ENCODE measurements around the gene TFAM.
"Not testable (repeated sequence)": the region's sequence is repeated elsewhere in the genome, so short reads cannot be mapped to it uniquely, and the experiment has no call there.

Gene TFAM

GRCh38 chr10:58372607-58373441 is 12.4 kb upstream of the TFAM start:
- DNase-seq (ENCODE audit: low spot score) = no peak

GRCh38 chr10:58373442-58373827 is 11.8 kb upstream of the TFAM start:
- no peak for DNase-seq (ENCODE audit: low spot score)

GRCh38 chr10:58382489-58382995 is 2.7 kb upstream of the TFAM start:
- no peak for DNase-seq (ENCODE audit: low spot score)

GRCh38 chr10:58384095-58384494 is 1.1 kb upstream of the TFAM start:
- DNase-seq (ENCODE audit: low spot score) = peak; percentile 67

- no peak for DNase-seq (ENCODE audit: low spot score)
These were observed 639 bp upstream of the TFAM start for GRCh38 chr10:58384544-58384998.

GRCh38 chr10:58385784-58386112 is 538 bp downstream of the TFAM start:
- peak; percentile 17 for DNase-seq (ENCODE audit: low spot score)

- no peak for DNase-seq (ENCODE audit: low spot score)
These were observed 3.8 kb downstream of the TFAM start for GRCh38 chr10:58389024-58389423.

DNA sequence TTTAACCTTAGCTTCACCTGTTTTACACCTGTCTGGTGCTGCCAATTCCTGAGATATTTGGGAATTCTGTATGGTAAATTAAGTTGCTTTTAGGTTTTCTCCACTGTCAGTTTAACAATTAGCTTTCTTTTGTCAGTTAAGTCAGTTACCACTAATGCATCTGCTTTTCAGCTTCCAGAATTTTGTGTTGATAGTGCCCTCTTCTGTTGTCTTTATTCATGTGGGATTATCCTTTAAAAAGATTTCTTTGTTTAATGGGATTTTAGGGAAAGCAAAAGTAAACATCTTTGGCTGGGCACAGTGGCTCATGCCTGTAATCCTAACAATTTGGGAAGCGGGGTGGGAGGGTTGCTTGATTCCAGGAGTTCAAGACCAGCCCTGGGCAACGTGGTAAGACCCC is 8.1 kb downstream of the TFAM start:
- DNase-seq (ENCODE audit: low spot score) = peak; percentile 80

DNA sequence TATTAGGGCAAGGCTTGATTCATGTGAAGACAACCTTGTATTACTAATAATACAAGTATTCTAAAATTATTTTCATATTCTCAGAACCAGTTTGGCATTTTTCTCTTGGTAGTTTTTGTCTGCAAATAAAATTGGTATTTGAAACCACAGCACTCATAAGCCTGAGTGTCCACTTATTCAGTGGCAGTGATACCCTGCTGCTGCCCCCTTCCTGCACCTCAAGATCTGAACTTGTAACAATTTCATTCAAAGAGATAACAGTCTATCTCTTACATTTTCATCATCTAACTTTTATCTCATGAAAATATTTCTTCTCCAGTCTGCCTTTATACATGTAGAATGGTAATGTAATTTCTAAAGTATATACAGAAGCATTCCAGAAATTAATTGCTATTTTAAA is 9.3 kb downstream of the TFAM start:
- DNase-seq (ENCODE audit: low spot score) = no peak

- DNase-seq (ENCODE audit: low spot score) = no peak
These were observed 10.8 kb downstream of the TFAM start for GRCh38 chr10:58396057-58396456.

GRCh38 chr10:58397830-58398229 is 12.6 kb downstream of the TFAM start:
- DNase-seq (ENCODE audit: low spot score) = no peak

DNA sequence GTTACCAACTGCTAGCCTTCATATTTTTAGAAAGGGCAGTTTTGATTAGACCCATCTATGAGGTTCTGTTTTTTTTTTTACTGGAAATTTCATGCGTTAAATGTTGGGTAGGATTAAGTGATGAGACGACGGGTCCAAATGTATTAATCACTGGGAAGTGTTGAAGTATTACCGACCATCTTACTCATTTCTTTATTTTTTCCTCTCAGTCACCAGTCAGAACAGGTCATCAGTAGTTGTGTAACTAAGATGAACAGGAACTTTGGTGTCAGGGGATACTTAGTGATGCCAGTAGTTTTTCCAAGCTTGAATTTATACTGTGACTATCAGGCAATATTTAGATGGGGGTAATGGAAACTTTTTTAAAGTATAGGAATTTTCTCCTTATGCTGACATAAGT is 14.2 kb downstream of the TFAM start:
- DNase-seq (ENCODE audit: low spot score) = no peak

DNA sequence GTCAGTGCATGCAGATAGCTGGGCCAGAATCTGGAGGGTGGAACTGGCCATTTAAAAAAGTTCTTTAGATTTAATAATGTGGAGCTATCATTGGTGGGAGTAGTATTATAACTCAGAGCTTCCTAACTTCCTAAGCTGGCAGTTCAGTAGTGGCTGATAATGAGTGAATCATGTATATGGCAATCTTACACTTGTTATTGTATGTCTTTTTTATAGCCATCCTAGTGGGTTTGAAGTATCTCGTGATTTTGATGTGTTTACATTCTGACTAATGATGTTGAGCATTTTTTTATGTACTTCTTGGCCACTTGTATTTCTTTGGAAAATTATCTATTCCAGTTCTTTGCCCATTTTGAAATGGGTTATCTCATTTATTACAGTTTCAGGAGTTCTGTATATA is 15.4 kb downstream of the TFAM start:
- no peak for DNase-seq (ENCODE audit: low spot score)

GRCh38 chr10:58404001-58404400 is 18.8 kb downstream of the TFAM start:
- no peak for DNase-seq (ENCODE audit: low spot score)

GRCh38 chr10:58409956-58410610 is 24.9 kb downstream of the TFAM start:
- no peak for DNase-seq (ENCODE audit: low spot score)

DNA sequence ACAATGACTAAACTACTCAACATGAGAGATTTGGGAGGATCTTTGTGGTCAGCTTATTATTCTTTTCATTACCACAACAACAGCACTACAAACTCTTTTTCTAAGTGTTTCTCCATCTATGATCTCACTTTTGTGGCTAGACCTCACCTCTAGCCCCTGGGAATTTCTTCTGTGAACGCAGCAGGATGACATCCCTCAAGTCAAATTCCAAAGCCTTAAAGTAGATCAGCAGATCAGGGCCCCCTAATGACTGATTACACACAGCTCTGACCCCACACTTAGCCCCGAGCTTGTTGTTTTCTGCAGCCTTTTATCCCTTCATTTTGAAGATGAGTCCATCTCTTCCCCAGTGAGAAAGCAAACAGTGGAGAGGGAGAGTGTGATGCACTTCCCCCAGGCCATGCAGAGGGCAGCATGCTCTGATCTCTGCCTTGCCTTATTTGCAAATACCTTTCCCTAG is 27.3 kb downstream of the TFAM start:
- DNase-seq (ENCODE audit: low spot score) = no peak

GRCh38 chr10:58414270-58415041 is 29.2 kb downstream of the TFAM start:
- peak; percentile 58 for DNase-seq (ENCODE audit: low spot score)

DNA sequence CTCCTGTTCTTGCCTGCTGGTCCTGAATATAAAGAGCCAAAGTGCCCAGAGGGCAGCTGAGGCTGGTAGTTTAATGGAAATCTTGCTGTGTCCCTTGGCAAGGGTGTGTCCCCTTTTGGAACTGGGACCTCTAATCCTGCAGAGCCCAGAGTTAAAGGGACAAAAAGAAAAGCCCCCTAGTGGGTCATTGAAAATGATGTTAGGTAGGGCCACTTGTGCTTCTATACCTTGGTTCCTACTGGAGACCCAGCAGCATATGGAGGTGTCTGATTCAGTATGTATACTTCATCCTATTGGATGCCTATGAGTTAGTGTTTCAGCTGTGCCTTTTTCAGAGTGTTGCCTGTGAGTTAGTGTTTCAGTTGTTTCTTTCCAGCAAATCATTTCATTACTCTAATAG is 30.5 kb downstream of the TFAM start:
- DNase-seq (ENCODE audit: low spot score) = no peak

DNA sequence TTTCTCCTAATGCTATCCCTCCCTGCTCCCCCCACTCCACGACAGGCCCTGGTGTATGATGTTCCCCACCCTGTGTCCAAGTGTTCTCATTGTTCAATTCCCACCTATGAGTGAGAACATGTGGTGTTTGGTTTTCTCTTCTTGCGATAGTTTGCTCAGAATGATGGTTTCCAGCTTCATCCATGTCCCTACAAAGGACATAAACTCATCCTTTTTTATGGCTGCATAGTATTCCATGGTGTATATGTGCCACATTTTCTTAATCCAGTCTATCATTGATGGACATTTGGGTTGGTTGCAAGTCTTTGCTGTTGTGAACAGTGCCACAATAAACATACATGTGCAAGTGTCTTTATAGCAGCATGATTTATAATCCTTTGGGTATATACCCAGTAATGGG is 32.7 kb downstream of the TFAM start:
- not testable (repeated sequence) for DNase-seq (ENCODE audit: low spot score)

DNA sequence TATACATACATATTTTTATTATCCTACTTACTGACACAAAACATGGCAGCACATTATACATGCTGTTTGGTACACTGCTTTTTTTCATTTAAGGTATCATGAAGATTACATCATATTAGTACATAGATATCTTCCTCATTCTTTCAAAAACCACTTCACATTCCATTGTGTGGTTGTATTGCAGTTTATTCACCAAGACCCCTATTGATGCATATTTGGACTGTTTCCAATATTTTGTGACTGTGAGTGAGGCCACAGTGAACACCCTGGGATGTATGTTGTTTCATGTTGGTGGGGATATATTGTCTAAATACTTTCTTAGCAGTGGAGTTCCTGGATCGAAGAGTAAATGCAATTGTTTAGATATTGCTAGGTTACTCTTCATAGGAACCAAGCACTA is 39.0 kb downstream of the TFAM start:
- DNase-seq (ENCODE audit: low spot score) = no peak

- DNase-seq (ENCODE audit: low spot score) = not testable (repeated sequence)
These were observed 43.2 kb downstream of the TFAM start for GRCh38 chr10:58428436-58428835.

GRCh38 chr10:58431903-58432302 is 46.7 kb downstream of the TFAM start:
- no peak for DNase-seq (ENCODE audit: low spot score)

GRCh38 chr10:58433066-58433465 is 47.9 kb downstream of the TFAM start:
- DNase-seq (ENCODE audit: low spot score) = no peak
